ENCODE results near the gene TPD52L2. TPM values are rescaled to one million over a fixed set of nuclear protein-coding genes. Genes with fewer than 3 reads are reported as not detected.

The TPD52L2 gene
- total and polyA plus RNA-seq, 2 donors from 2014 or later: 73.1 to 78.0 TPM

- FAIRE-seq (no peak), DNase-seq (peak in 1 of 5 donors; percentile 65)
- intact Hi-C loops (cut with DNase I): no loop called here
- no peak overlapping the region for H3K4me3 ChIP-seq (ENCODE audit: low read length in 3 of 3)
- H3K9ac ChIP-seq (ENCODE audit: low read length in 3 of 3): no peak overlapping the region
- no peak for TF ChIP-seq CTCF (IDR thresholded peaks at IDR 0.05; ENCODE audit: borderline replicate concordance, extremely low read depth, insufficient read depth)
- H3K27me3 ChIP-seq (ENCODE audit: control insufficient read depth, insufficient read depth, low read length): no peaks in the 10 kb centered on the region
- H3K36me3 ChIP-seq (ENCODE audit: control insufficient read depth in 2 of 3, insufficient read depth in 3 of 3, low read length in 3 of 3): peaks cover 2 to 51% (median 24%) of the 10 kb centered on the region in 3 donors
- H3K4me1 ChIP-seq (ENCODE audit: control insufficient read depth in 2 of 3, insufficient read depth in 2 of 3, low read depth in 1 of 3, low read length in 3 of 3): no peaks in the 10 kb centered on the region
- H3K9me3 ChIP-seq (ENCODE audit: control insufficient read depth in 2 of 3, insufficient read depth in 1 of 3, low read length in 3 of 3): no peaks in the 10 kb centered on the region
- no peak overlapping the region for H3K27ac ChIP-seq (ENCODE audit: low read depth in 2 of 2, low read length in 2 of 2)
Observed at GRCh38 chr20:63932606-63933160, 67.6 kb downstream of the TPD52L2 start.

GRCh38 chr20:63933646-63934045, 68.6 kb downstream of the TPD52L2 start:
- no peak overlapping the region for H3K27ac ChIP-seq (ENCODE audit: low read depth in 2 of 2, low read length in 2 of 2)
- no peak for TF ChIP-seq CTCF (IDR thresholded peaks at IDR 0.05; ENCODE audit: borderline replicate concordance, extremely low read depth, insufficient read depth)
- intact Hi-C loops (cut with DNase I): no loop called here
- H3K36me3 ChIP-seq (ENCODE audit: control insufficient read depth in 2 of 3, insufficient read depth in 3 of 3, low read length in 3 of 3): peaks cover 2 to 44% (median 17%) of the 10 kb centered on the region in 3 donors
- H3K9ac ChIP-seq (ENCODE audit: low read length in 3 of 3): no peak overlapping the region
- H3K9me3 ChIP-seq (ENCODE audit: control insufficient read depth in 2 of 3, insufficient read depth in 1 of 3, low read length in 3 of 3): no peaks in the 10 kb centered on the region
- no peaks in the 10 kb centered on the region for H3K4me1 ChIP-seq (ENCODE audit: control insufficient read depth in 2 of 3, insufficient read depth in 2 of 3, low read depth in 1 of 3, low read length in 3 of 3)
- DNase-seq: no peak
- no peak overlapping the region for H3K4me3 ChIP-seq (ENCODE audit: low read length in 3 of 3)
- FAIRE-seq: no peak
- H3K27me3 ChIP-seq (ENCODE audit: control insufficient read depth, insufficient read depth, low read length): no peaks in the 10 kb centered on the region

- Histone ChIP-seq H3K9ac (ENCODE audit: low read length in 3 of 3) (no peak overlapping the region), H3K4me3 (ENCODE audit: low read length in 3 of 3) (no peak overlapping the region), H3K4me1 (ENCODE audit: control insufficient read depth in 2 of 3, insufficient read depth in 2 of 3, low read depth in 1 of 3, low read length in 3 of 3) (no peaks in the 10 kb centered on the region), H3K27me3 (ENCODE audit: control insufficient read depth, insufficient read depth, low read length) (no peaks in the 10 kb centered on the region), H3K27ac (ENCODE audit: low read depth in 2 of 2, low read length in 2 of 2) (no peak overlapping the region), H3K36me3 (ENCODE audit: control insufficient read depth in 2 of 3, insufficient read depth in 3 of 3, low read length in 3 of 3) (peaks cover 2 to 38% (median 12%) of the 10 kb centered on the region in 3 donors), H3K9me3 (ENCODE audit: control insufficient read depth in 2 of 3, insufficient read depth in 1 of 3, low read length in 3 of 3) (no peaks in the 10 kb centered on the region)
- DNase-seq (peak in 1 of 5 donors; percentile 63), FAIRE-seq (no peak)
- TF ChIP-seq CTCF (IDR thresholded peaks at IDR 0.05; ENCODE audit: borderline replicate concordance, extremely low read depth, insufficient read depth): no peak
- intact Hi-C loops (cut with DNase I): no loop called here
Observed at GRCh38 chr20:63934271-63935068, 69.4 kb downstream of the TPD52L2 start.
